Testis (tissue), 3 donors: ENCODE results near the gene NDUFA11. TPM values are rescaled to one million over a fixed set of nuclear protein-coding genes. Genes with fewer than 3 reads are reported as not detected.

Source experiments
- DNase-seq: peaks from one replicate; pipeline ENCODE4 v3.0.0-alpha.2; 2019
- H3K27ac ChIP-seq, 2 donors: fragments of 200-600 bp; sonication (generic); one replicate each; pipeline ENCODE4 v1.5.1; 2019
- H3K27me3 ChIP-seq: fragments of 200-600 bp; sonication (generic); one replicate; pipeline ENCODE4 v1.5.1; 2019
- H3K36me3 ChIP-seq: fragments of 200-600 bp; sonication (generic); one replicate; pipeline ENCODE4 v1.5.1; 2017; ENCODE audit warnings: low read depth; ENCODE audit errors: missing control alignments
- H3K4me1 ChIP-seq: fragments of 200-600 bp; sonication (generic); one replicate; pipeline ENCODE4 v1.5.1; 2019
- H3K4me3 ChIP-seq, 2 donors: fragments of 200-600 bp; sonication (generic); one replicate each; pipeline ENCODE4 v1.5.1; 2017 to 2019
- H3K9me3 ChIP-seq: fragments of 200-600 bp; sonication (generic); one replicate; pipeline ENCODE4 v1.5.1; 2017
- POLR2A ChIP-seq: fragments of 450-650 bp; IDR thresholded peaks from one replicate; pipeline ENCODE4 v1.6.1; 2017; ENCODE audit warnings: antibody characterized with exemption, mild to moderate bottlenecking, moderate library complexity
- WGBS, 2 donors: methylation state at CpG; one replicate each; pipeline ENCODE4 v1.1.5; 2018; 5-methylcytosine and 5-hydroxymethylcytosine counted together
- intact Hi-C: fragments of 100-400 bp; cut with DNase I; formaldehyde crosslinking; loops from one replicate; pipeline ENCODE4 v1.15.1; 2023; ENCODE audit warnings: low total_unique reads
- polyA plus RNA-seq: library from polyadenylated mRNA; stranded (reverse); fragments of 350-450 nt; fragmentation: Illumina TruSeq; extraction: RNeasy Lipid Tissue Mini Kit (QIAGEN cat#74804); gene quantifications from one replicate; pipeline ENCODE4 v1.2.3, GENCODE V29; 2014; ENCODE audit warnings: low read depth, low replicate concordance; ENCODE audit not compliant: insufficient read depth
- total RNA-seq, 2 donors: library from RNA; depleted of rRNA; stranded (reverse); fragments of >200 nt; gene quantifications; one replicate each; pipeline ENCODE4 v1.2.3, GENCODE V29; 2016
- TF ChIP-seq, protein P1 (sequence below), 3 experiments: fragments of 450-650 bp in 2 of 3; fragments of 200-600 bp in 1 of 3; sonication (generic) in 1 of 3; IDR thresholded peaks; one replicate each; pipeline ENCODE4 v1.5.1; 2016 to 2019; ENCODE audit warnings: antibody characterized with exemption in 3 of 3, mild to moderate bottlenecking in 2 of 3, moderate library complexity in 1 of 3

NDUFA11 gene
- total and polyA plus RNA-seq, 3 donors from 2014 or later, result 167 to 194 (median 170) TPM

DNA sequence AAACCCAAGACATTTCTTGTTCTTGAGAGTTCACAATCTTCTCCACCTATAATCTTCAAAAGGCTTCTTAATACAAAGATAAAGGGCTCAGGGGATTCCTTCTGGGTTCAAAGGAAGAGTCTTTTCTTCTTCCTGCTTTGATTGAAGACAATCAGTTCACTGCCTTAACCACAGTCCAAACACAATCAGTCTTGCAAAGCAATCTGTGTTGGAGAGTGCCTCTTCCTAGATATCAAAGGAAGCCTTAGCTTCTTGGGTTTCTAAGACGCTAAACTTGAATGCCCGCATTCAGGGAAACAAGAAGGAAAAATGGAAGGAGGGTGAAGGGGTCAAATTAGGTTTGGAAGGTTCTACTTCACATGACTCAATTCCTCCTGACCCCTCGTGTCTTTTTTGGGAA is 47.2 kb upstream of the NDUFA11 start:
- TF ChIP-seq, protein P1, sequence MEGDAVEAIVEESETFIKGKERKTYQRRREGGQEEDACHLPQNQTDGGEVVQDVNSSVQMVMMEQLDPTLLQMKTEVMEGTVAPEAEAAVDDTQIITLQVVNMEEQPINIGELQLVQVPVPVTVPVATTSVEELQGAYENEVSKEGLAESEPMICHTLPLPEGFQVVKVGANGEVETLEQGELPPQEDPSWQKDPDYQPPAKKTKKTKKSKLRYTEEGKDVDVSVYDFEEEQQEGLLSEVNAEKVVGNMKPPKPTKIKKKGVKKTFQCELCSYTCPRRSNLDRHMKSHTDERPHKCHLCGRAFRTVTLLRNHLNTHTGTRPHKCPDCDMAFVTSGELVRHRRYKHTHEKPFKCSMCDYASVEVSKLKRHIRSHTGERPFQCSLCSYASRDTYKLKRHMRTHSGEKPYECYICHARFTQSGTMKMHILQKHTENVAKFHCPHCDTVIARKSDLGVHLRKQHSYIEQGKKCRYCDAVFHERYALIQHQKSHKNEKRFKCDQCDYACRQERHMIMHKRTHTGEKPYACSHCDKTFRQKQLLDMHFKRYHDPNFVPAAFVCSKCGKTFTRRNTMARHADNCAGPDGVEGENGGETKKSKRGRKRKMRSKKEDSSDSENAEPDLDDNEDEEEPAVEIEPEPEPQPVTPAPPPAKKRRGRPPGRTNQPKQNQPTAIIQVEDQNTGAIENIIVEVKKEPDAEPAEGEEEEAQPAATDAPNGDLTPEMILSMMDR (IDR thresholded peaks at IDR 0.05), result no peak
- TF ChIP-seq POLR2A, result no peak
- Histone ChIP-seq H3K4me1 (peaks cover 58% of the 10 kb centered on the region), H3K27me3 (no peaks in the 10 kb centered on the region), H3K36me3 (no peaks in the 10 kb centered on the region), H3K9me3 (no peaks in the 10 kb centered on the region), H3K27ac (no peak overlapping the region), H3K4me3 (no peak overlapping the region)
- no peak for DNase-seq
- 67 to 85% methylated on average over 3 of the region's 3 CpGs for WGBS, 2 donors
- intact Hi-C loops, result no loop called here

DNA sequence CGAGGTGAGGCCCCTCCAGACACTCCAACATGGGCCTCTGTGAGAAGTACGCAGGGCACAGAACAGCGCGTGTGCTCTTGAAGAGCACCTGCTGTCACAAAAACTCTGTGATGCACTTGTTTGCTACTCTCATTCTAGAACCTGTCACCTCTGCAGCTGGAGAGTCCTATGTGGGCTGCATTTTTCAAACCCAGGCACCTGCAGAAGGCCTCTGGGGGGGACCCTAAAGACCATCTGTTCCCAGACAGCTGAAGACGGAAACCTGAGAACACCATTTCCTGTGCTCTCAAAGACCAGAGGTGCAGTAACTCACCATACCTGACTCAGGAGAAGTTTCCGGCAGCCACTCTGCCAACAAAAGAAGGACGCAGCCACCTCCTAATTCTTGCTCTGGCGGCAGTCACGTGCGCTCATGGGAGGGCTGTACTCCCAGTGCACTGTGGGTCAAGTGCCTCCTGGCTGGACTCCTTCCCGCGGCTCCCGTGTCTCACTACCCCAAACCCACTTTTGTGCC is 46.3 kb upstream of the NDUFA11 start:
- Histone ChIP-seq H3K27me3 (no peaks in the 10 kb centered on the region), H3K9me3 (no peaks in the 10 kb centered on the region), H3K4me1 (peaks cover 52% of the 10 kb centered on the region), H3K36me3 (no peaks in the 10 kb centered on the region), H3K27ac (no peak overlapping the region), H3K4me3 (no peak overlapping the region)
- WGBS, 2 donors, result 88 to 91% methylated on average over 13 of the region's 13 CpGs
- no peak for DNase-seq
- no peak for TF ChIP-seq POLR2A
- TF ChIP-seq, protein P1 (IDR thresholded peaks at IDR 0.05), result no peak
- intact Hi-C loops, result no loop called here

DNA sequence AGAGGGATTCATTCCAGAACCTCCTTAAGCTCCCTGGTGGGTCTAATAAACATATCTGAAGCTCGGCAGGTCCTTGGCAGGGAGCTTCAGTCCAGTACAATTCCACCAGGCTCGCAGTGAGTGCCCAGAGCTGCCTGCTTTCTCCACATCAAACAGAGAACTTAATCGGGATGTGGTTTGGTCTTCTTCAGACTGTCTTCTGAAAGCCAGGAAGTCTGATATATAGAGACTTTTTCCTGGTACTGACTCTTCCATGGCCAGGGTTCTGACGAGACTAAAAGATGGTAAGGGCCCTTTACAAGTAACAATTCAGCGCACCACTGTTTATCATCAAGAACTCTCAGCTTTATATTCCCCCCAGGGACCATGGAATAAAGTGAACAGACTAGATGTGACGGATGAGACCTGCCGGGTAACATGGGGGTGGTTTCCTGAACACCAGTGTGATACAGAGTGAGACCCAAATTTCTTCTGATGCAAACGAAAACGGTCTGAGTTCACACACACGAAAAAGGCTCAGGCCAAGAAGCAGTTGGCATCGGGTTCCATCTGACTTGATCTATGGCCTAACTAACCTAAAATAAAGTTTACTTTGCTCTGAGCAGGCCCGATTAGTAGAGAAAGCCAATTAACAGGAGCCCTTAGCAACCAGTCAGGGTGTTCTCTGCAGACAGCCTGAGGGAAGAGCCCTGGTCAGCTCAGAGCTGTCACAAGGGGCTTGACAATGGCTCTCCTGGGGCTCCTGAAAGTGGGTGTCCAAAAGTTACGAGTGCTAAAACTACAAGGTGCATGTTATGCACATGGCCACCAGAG is 45.4 kb upstream of the NDUFA11 start:
- no peak for DNase-seq
- 69 to 70% methylated on average over 13 of the region's 13 CpGs for WGBS, 2 donors

DNA sequence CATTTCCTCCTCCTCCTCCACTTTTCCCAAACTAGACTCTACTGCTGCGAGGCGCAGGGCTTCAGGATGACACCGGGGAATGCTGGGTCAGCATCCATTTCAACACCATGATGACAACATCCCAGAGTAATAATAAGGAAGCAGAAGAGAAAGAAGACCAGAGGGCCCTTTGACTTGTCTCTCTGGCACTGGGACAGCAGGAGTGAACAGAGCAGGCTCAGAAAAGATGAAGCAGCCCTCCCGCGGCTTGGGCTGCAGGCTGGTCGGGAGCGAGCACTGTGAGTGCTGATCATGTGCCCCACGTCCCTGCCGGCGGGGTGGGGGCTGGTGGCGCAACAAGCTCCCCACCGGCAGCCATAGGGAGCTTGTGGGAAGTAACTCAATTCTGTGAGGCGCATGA is 43.8 kb upstream of the NDUFA11 start:
- no peak for TF ChIP-seq POLR2A
- TF ChIP-seq, protein P1 (IDR thresholded peaks at IDR 0.05), result no peak
- Histone ChIP-seq H3K27me3 (no peaks in the 10 kb centered on the region), H3K9me3 (no peaks in the 10 kb centered on the region), H3K4me3 (no peak overlapping the region), H3K36me3 (no peaks in the 10 kb centered on the region), H3K4me1 (peaks cover 41% of the 10 kb centered on the region), H3K27ac (no peak overlapping the region)
- peak; percentile 88 for DNase-seq
- 33 to 67% methylated on average over 13 of the region's 13 CpGs for WGBS, 2 donors
- intact Hi-C loops, result no loop called here

More for the DNA sequence above, 45.4 kb upstream of the NDUFA11 start:
- H3K27me3 ChIP-seq, result no peaks in the 10 kb centered on the region
- no peaks in the 10 kb centered on the region for H3K9me3 ChIP-seq
- no peak for TF ChIP-seq POLR2A
- TF ChIP-seq, protein P1 (IDR thresholded peaks at IDR 0.05), result no peak
- H3K27ac ChIP-seq, result no peak overlapping the region
- peaks cover 48% of the 10 kb centered on the region for H3K4me1 ChIP-seq
- intact Hi-C loops, result no loop called here
- no peak overlapping the region for H3K4me3 ChIP-seq
- no peaks in the 10 kb centered on the region for H3K36me3 ChIP-seq

DNA sequence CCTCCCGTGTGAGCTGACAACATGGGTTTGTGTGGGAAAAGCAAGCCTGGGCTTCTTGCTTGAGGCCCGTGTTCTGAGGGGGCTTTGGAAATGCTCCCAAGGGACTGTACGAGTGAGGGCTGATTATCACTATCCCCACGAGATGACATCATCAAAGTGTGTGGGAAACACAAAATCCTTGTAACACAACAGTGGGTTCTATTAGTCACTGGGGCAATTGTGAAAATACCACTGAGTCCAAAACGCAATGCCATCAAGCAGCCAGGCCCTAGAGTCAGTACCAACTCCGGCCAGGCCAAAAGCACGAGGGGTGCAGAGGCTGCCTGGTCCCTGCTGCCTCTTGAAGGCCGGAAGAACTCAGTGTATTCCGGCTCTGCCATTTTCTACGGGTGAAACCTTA is 40.0 kb upstream of the NDUFA11 start:
- TF ChIP-seq, protein P1 (IDR thresholded peaks at IDR 0.05), result no peak
- TF ChIP-seq POLR2A, result no peak
- WGBS, 2 donors, result 79% methylated on average over 9 to 10 of the region's 10 CpGs
- Histone ChIP-seq H3K9me3 (no peaks in the 10 kb centered on the region), H3K36me3 (no peaks in the 10 kb centered on the region), H3K27ac (no peak overlapping the region), H3K4me1 (peaks cover 25% of the 10 kb centered on the region), H3K4me3 (no peak overlapping the region), H3K27me3 (no peaks in the 10 kb centered on the region)
- DNase-seq, result no peak
- intact Hi-C loops, result no loop called here
